Fibroblast of villous mesenchyme (primary cell): ENCODE data around the gene TRAF7. TPM values are rescaled to one million over a fixed set of nuclear protein-coding genes. Genes with fewer than 3 reads are reported as not detected.

Source experiments
- DNase-seq: peaks from one replicate; pipeline ENCODE4 v3.0.0-alpha.2; 2010; ENCODE audit warnings: low read depth
- H3K4me3 ChIP-seq: 2 replicates; pipeline ENCODE4 v1.5.1; 2011; ENCODE audit warnings: low read depth, mild to moderate bottlenecking, low read length
- total RNA-seq: library from RNA; depleted of rRNA; stranded (reverse); fragments of >200 nt; gene quantifications from 2 replicates; pipeline ENCODE4 v1.2.3, GENCODE V29; 2012
- TF ChIP-seq, protein P1 (sequence below): IDR thresholded peaks from 2 replicates; pipeline ENCODE4 v1.5.1; 2012; ENCODE audit warnings: low read depth, mild to moderate bottlenecking, low read length; ENCODE audit not compliant: insufficient read depth

The TRAF7 gene
- total RNA-seq, 1 donor = 62.6 TPM

DNA sequence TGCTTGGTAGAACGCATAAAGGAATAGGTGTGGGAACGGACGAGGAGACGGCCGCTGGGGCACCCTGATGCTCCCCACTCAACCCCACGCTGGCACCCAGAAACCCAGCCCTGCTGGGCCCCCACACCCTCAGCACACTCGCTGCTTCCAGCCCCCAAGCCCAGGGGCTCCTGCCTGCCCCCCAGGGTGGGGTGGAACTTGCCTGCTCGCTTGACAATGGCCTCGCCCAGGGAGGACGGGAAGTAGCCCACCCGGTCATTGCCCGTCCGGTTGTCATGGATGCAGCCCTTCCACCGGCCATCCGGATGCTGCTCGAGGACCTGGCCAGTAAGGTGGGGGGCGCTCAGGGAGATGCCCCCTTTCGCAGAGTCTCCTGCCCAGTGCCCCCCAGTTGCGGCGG, 30.9 kb downstream of the TRAF7 start:
- no peak for DNase-seq
- no peak overlapping the region for H3K4me3 ChIP-seq
- TF ChIP-seq, protein P1, sequence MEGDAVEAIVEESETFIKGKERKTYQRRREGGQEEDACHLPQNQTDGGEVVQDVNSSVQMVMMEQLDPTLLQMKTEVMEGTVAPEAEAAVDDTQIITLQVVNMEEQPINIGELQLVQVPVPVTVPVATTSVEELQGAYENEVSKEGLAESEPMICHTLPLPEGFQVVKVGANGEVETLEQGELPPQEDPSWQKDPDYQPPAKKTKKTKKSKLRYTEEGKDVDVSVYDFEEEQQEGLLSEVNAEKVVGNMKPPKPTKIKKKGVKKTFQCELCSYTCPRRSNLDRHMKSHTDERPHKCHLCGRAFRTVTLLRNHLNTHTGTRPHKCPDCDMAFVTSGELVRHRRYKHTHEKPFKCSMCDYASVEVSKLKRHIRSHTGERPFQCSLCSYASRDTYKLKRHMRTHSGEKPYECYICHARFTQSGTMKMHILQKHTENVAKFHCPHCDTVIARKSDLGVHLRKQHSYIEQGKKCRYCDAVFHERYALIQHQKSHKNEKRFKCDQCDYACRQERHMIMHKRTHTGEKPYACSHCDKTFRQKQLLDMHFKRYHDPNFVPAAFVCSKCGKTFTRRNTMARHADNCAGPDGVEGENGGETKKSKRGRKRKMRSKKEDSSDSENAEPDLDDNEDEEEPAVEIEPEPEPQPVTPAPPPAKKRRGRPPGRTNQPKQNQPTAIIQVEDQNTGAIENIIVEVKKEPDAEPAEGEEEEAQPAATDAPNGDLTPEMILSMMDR = no peak

DNA sequence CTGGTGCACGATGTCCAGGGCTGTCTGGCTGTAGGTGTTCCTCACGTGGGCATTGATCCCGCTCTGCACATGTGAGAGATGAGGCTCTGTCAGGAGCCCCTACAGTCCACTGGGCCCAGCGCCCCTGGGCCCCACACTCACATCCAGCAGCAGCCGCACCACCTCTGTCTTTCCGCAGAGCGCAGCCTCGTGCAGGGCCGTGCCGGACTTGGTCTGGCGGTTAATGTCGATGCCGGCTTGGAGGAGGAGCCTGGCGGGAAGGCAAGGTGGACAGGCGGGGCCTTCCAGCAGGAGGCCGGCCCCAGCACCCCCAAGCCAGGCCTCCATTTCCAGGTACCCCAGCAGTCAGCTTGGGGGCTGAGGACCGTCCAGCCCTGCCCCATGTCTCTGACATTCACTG, 31.6 kb downstream of the TRAF7 start:
- TF ChIP-seq, protein P1 = no peak
- DNase-seq = no peak

DNA sequence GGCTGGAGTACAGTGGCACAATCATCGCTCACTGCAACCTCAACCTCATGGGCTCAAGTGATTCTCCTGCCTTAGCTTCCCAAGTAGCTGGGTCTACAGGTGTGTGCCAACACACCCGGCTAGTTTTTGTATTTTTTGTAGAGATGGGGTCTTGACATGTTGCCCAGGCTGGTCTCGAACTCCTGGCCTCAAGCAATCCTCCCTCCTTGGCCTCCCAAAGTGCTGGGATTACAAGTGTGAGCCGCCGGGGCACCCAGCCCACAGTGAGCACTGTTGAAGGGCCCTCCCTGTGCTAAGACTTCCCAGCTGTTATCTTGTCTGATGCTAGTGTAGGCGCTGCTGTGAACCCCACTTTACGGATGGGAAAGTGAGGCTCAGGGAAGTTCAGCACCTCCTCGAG, 32.8 kb downstream of the TRAF7 start:
- TF ChIP-seq, protein P1 = no peak
- no peak overlapping the region for H3K4me3 ChIP-seq

More for the DNA sequence above, 31.6 kb downstream of the TRAF7 start:
- no peak overlapping the region for H3K4me3 ChIP-seq

DNA sequence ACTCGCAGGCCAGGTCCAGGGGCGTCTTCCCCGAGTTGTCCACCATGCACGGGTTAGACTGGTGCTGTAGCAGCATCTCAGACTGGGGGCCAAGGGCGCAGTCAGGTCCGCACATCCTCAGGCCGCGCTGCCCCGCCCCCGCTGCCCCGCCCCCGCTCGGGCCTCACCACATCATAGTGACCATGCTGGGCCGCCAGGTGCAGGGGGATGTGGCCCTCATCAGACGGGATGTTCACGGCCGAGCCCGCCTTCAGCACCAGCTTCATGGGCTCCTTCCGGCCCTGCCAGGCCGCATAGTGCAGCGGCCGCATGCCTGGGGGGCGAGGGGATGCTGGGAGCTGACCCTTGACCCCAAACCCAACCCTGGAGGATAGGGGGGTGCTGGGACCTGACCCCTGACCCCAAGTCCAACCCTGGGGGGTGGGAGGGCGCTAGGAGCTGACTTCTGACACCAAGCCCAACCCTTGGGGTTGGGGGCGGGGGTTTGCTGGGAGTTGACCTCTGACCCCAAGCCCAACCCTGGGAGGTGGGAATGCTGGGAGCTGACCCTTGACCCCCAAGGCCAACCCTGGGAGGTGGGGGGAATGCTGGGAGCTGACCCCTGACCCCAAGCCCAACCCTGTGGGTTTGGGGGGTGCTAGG, 33.8 kb downstream of the TRAF7 start:
- H3K4me3 ChIP-seq = no peak overlapping the region
- DNase-seq = no peak
- TF ChIP-seq, protein P1 = no peak

More for the DNA sequence above, 32.8 kb downstream of the TRAF7 start:
- no peak for DNase-seq

DNA sequence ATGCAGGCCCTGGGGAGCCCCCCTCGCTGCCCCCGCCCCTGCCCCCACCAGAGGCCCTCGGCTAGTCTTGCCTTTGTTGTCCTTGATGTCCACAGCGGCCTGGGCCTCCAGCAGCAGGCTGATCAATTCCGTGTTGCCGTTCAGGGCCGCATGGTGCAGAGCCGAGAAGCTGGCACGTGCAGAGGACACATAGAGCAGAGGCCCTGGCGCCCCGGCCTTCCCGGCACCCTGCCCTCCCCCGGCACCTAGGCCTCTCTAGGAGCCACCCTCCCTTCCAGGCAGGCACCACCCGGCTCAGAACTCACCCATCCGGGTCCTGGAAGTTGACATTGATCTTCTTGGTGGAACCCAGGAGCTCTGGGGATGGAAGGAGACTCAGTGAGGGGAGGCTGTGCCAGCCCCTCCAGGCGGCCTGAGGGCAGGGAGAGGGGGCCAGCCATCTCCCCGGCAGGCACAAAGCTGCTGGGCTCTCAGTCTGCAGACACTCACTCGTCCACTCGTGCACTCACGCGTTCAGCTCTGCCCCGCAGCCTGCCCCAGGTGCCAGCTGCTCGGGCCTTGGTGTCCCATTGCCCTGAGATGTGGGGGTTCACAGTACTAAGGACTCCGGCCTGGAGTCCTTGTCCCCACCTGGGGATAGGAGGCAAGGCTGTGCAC, 34.5 kb downstream of the TRAF7 start:
- H3K4me3 ChIP-seq = no peak overlapping the region
- DNase-seq = no peak
- TF ChIP-seq, protein P1 = no peak

DNA sequence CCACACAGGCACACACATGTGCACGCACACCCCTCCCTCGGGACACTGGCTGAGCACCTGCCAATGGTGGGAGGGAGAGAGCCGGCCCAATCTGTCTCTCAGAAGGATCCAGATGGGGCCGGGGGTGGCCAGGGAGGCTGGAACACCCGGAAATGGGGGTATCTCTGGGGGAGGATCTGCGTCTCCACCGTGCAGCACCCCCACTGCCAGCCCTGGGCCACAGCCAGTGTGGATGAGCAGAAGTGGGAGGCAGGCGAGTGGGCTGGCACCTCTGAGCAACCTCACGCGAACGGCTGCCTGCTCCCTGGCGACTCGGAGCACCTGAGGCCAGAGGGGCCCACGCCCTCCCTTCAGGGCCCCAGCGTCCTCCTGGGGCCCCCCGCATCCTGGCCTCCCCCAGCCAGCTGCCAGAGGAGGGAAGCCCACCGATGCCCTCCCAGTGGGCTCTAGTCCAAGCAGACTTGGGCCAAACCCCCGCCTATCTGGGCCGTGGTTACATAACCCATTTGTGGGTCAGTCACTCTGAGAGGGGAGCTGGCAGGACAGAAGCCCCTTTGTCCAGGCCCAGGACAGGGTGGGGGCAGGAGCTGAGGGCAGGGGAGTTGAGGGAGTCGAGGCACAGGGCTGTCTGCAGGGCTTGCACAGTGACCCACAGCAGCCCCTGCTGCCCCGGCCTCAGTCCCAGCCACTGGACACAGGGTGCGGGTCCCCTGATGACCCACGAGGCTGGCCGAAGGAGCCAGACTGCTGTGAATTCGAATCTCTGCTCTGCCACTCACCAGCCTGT, 35.3 kb downstream of the TRAF7 start:
- DNase-seq = no peak
- TF ChIP-seq, protein P1 = no peak

DNA sequence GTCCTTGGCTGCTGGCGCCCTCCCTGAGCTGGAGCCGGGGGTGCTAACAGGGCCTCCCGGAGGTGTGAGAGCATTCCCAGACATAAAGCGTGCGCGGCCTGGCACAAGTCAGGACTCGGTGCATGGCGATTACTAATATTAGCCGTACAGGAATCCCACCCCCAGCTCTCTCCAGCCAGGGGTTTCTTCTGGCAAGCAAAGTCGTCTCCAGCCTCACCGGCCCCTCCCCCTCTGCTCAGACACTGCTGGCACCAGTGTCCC, 35.8 kb downstream of the TRAF7 start:
- TF ChIP-seq, protein P1 = no peak
- no peak for DNase-seq
- H3K4me3 ChIP-seq = no peak overlapping the region

More for the DNA sequence above, 35.3 kb downstream of the TRAF7 start:
- H3K4me3 ChIP-seq = no peak overlapping the region
